NCI-H748 (cell line): Measurements from ENCODE around the gene HOXA4.

ENCODE experiments used
- DNase-seq: peaks from one replicate; lab custom pipeline; 2025; ENCODE audit not compliant: unreplicated experiment; lab: John Stamatoyannopoulos, UW

Gene HOXA4

DNA sequence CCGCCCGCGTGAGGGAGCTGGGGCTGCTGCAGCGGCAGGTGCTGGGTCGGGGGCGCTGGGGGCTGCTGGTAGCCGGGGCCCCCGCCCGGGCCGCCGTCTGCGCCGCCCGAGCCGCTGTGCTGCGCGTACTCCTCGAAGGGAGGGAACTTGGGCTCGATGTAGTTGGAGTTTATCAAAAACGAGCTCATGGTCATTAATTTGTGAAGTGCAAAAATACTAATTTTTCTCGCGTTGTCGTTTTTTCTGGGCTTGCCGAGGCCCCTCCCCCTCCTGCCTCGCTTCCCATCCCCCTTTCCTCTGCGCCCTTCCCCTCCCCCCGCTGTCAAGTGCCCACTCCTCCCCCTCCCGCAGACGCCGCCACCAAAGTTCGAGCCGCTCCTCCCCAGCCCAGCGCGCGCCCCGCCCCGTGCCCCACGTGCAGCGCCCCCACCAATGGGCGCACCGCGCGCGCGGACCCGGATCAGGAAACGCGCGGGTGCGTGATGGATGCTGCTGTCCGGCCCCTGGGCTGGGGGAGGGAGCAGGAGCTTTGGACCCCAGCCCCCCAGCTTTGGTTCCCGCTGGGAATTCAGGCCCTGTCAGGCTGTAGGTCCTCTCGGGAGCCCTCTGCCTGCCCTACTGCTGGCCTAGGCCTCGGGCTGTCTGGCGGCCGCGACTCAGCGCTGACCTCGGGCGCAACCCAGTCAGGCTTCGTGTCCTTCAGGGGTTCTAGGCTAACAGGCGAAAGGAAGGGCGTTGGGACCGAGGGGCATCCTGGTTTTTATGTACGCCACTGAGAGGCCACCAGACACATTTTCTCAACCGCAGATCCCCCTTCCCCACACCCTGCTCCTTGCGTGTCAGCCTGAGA lies at the start of gene HOXA4:
Gene HOXA4 (minus strand): TSS at position 218 of the 850 bp plus-strand sequence. CDS start 24 bp downstream, at position 194.
- peak; percentile 94 for DNase-seq

- no peak for DNase-seq
Observed at GRCh38 chr7:27179503-27180430, 49.2 kb upstream of the HOXA4 start.

DNA sequence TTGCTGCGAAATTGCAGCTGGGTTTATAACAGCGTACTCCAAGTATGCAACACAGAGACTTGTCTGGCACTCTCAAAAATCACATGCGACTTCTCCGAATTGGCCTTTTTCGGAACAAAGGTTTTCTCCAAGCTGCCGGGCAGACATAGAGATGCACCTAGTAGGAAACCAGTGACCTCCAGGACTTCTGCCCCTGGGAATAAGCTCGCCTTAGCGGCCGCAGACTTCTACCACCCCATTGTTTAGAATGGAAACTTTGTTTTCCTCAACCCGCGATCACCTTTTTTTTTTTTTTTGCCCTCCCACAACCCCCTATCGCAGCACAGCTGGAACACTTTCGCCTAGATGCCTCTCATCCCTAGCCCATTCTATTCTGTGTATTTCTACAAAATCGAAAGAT lies 48.5 kb upstream of the HOXA4 start:
- no peak for DNase-seq

DNA sequence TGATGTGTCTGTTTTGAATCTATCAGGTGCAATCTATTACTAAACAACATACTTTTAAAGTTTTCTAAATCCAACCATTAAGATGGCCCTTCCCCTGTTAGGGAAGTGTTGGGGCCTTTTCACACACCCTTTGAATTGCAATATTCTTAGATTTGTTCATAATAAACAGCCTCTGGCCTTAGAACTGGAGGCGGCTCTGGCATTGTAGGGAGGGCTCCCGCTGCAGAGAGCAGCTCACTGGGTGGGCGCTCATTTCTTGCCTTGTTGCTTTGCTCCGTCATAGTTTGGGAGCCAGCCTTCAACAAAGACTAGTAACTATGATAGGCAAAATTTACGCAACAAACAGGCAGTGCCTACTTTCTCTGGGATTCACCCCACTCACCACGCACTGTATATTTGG lies 47.8 kb upstream of the HOXA4 start:
- DNase-seq, result no peak

GRCh38 chr7:27177795-27178320 lies 47.3 kb upstream of the HOXA4 start:
- DNase-seq, result no peak

DNA sequence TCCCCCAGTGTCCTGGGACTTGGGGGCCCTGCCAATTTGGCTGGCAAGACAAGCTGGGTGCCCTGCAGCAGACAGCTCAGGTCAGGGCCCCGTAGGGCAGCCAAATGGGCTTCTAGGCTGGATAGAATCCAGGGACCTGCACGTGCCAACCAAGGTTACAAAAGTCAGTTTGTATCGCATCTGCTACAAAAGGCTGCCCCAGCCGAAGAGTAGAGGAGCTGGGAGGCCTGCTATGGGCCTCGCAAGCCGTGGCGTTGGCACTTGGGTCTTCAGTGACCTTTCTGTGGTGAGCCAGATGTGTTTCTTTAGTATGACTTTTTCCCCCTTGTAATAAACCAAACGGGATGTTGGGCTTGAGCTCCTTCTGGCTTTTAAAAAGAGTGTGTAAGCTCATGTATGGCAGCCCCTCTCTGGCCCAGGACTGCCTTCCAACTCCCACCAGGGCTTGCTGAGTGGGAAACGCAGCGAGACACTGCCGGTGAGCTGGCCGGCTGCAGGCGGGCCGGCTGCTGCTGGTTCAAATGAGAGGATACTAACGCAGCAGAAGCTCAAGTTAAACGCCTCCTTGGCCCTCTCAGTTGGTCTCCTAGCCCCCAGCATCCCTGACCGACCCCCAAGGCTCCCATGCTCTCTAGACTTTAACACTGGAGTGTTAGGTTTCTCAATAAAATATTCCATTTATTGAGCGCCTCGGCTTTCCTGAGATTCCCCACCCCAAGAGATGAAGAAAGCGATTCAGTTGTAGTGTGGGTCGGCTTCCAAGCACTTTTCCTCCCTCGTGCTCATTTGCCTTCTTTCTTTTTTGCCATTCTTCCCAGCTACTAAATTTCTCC lies 46.6 kb upstream of the HOXA4 start:
- DNase-seq, result no peak

DNA sequence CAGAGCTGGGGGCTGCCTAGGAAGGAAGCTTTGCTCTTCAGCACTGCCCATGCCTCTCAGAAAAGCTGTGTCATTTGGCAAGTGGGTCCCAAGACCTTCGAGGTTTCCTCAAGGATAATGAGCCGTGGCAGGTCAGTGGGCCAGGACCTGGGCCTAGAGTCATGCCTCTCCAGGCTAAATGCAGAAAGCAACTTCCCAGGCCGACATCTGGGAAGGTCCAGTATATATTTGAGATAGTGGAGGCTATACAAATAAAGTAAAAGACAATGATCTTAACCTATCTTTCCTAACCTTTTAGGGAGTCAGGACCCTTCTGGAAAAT lies 45.9 kb upstream of the HOXA4 start:
- DNase-seq, result no peak

DNA sequence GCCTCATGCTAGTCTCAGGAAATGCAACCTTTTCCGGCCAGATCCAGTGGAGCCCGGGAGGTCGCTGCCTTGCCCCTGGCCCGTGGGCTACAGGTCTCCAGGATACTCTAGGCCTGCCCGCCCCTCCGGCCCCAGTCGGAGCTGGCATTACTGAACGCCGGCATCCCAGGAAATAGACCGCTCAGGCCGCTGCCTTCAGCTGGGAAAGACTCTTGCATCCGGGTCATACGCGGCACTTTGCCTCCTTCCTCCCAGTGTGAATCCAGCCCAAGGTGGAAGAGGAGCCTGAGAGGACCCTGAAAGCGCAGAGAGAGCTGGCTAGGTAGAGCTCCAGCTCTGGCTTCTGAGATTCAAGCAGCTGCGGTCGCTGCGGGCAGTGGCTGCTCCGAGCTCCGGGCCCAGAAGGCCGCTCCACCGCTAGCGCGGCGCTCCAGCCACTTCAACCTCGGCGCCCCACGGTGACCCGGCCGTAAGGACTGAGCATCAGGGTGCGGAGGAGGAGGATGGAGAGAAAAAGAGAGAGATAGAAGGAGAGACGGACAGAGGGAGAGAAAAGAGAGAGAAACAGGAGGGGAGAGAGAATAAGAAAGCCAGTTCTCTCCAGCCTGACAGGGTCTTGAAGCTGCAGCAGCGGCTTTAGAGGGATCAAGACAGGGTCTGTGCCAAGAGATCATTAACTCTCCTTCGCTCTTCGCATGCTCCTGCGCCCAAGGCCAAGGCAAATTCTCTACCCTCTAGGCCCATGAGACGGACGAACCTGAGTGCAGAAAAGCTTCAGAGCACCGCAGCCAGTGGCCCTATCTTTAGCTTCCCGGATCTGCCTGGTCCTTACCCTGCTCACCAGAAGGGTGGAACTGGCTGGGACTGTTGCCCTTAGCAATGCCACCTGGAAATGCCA lies 45.3 kb upstream of the HOXA4 start:
- peak; percentile 5 for DNase-seq

DNA sequence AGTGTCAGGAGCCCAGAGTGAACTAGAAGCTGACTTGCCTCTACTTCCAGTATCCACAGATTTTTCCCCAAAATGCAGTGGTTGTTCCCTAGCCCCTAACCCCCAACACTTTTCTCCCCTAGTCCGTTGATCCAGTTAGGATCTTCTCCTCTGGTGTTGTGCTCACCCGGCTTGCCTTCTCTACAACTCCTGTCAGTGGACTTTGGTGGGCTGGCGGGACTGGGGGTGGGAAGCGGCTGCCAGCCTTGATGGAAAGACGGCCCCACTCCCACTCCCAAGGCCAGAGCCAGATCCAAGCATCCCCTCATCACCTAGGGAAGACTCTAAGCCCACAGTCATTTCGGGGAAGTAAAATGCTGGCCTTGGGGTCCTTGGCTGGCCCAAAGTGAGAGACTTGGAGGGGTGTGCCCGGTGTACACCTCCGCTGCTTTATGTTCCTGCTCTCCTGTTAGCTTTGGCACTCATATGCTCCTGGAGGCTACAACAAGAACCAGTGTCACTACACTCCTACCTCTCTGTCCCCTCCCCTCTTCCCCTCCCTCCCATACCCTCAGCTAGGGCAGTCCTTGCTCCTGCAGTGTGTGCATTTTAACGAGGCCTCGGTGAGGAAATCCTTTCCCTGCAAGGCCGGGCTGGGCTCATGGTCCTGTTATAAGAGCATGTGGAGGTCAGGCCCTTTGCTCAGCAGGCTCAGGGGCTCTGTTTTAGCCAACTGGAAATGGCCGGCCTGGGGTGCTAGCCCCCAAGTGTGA lies 44.5 kb upstream of the HOXA4 start:
- no peak for DNase-seq

GRCh38 chr7:27173956-27174873 lies 43.7 kb upstream of the HOXA4 start, which contains the start of gene HOXA10:
Gene HOXA10, minus strand, starts transcription at chr7:27174320. Its CDS starts 14 bp downstream, at chr7:27174306.
- peak; percentile 75 for DNase-seq

DNA sequence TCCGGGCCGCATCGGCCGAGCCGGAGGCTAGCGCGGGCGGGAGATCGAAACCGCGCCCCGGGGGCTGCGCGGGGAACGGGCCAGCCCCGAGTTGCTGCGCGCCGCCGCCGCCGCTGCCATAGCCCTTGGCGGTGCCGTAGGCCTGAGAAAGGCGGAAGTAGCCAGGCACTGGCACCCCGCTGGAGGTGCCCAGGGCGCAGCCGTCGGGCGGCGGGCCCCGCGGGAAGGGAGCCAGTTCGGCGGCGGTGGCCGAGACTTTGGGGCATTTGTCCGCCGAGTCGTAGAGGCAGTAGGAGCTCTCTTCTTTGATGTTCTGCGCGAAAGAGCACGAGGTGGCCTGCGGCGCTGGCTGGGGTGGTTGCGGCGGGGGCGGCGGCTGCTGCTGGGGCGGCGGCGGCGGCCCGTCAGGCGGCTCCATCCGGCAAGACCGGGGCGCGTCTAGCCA lies 43.0 kb upstream of the HOXA4 start:
- DNase-seq, result peak; percentile 76

DNA sequence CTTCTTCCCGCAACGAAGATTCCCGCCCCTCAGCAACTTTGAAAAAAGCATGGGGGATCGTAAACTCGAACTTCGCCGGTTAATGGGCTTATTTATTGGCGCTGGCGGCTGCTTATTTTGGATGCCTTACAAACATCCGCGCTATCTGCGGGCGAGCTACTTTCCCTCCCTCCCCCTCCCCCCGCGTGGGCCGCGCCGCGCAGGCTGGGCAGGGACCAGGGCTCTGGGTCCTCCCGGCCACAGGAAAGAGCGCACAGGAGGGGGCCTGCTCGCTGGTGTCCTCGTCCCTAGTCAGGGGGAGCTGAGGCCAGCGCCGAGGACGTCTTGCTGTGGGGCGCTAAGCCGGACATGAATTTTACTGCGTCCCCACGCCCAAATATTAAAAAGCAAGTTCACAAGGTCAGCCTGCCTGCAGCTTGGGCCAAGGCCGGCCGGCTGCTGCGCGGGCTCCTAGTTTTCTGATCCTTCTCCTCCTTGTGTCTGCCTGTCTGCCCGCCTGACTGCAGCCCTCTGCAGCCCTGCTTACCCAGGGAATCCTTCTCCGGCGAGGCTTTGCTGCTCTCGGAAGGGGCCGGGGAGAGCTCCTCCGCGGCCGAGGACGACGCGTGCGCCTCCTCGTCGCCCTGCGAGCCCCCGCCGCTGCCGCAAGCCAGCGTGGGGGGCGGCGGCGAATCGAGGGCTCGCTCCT lies 42.4 kb upstream of the HOXA4 start:
- DNase-seq, result peak; percentile 78

- DNase-seq, result peak; percentile 37
Observed at GRCh38 chr7:27172315-27172774, 41.8 kb upstream of the HOXA4 start.

- peak; percentile 46 for DNase-seq
Observed at GRCh38 chr7:27171637-27172314, 41.2 kb upstream of the HOXA4 start.

- DNase-seq, result peak; percentile 20
Observed at GRCh38 chr7:27171325-27171636, 40.7 kb upstream of the HOXA4 start.

GRCh38 chr7:27170426-27171324 lies 40.1 kb upstream of the HOXA4 start:
- DNase-seq, result no peak
